Right atrium auricular region (tissue), 2 donors: ENCODE measurements around the gene RALGPS2. TPM values are rescaled to one million over a fixed set of nuclear protein-coding genes. Genes with fewer than 3 reads are reported as not detected.

ENCODE experiments used
- DNase-seq: peaks from one replicate; pipeline ENCODE4 v3.0.0-alpha.2; 2019; ENCODE audit warnings: low spot score
- H3K27ac ChIP-seq, 2 donors: fragments of 200-600 bp; sonication (generic); 1 replicate in 1 of 2; 2 replicates in 1 of 2; pipeline ENCODE4 v1.5.1; 2016 to 2019
- H3K27me3 ChIP-seq, 2 donors: fragments of 200-600 bp; sonication (generic); one replicate each; pipeline versions ENCODE4 v1.5.1 to v1.6.0; 2017 to 2019
- H3K36me3 ChIP-seq: fragments of 200-600 bp; sonication (generic); one replicate; pipeline ENCODE4 v1.5.1; 2016
- H3K4me1 ChIP-seq, 2 donors: fragments of 200-600 bp; sonication (generic); one replicate each; pipeline versions ENCODE4 v1.5.1 to v1.6.0; 2017 to 2019
- H3K4me3 ChIP-seq, 2 donors: fragments of 200-600 bp; sonication (generic); 1 replicate in 1 of 2; 2 replicates in 1 of 2; pipeline ENCODE4 v1.5.1; 2017 to 2019; ENCODE audit warnings: mild to moderate bottlenecking in 1 of 2, moderate library complexity in 1 of 2
- H3K9me3 ChIP-seq, 2 donors: fragments of 200-600 bp; sonication (generic); one replicate each; pipeline ENCODE4 v1.5.1; 2019
- total RNA-seq, 2 donors: library from RNA; depleted of rRNA; stranded (reverse); fragments of >200 nt; gene quantifications; one replicate each; pipeline ENCODE4 v1.1.0, GENCODE V29; 2016
- TF ChIP-seq, protein P1 (sequence below), 2 donors: fragments of 200-600 bp; sonication (generic); IDR thresholded peaks; one replicate each; pipeline ENCODE4 v1.5.1; 2019; ENCODE audit warnings: antibody characterized with exemption in 2 of 2

The RALGPS2 gene, protein sequence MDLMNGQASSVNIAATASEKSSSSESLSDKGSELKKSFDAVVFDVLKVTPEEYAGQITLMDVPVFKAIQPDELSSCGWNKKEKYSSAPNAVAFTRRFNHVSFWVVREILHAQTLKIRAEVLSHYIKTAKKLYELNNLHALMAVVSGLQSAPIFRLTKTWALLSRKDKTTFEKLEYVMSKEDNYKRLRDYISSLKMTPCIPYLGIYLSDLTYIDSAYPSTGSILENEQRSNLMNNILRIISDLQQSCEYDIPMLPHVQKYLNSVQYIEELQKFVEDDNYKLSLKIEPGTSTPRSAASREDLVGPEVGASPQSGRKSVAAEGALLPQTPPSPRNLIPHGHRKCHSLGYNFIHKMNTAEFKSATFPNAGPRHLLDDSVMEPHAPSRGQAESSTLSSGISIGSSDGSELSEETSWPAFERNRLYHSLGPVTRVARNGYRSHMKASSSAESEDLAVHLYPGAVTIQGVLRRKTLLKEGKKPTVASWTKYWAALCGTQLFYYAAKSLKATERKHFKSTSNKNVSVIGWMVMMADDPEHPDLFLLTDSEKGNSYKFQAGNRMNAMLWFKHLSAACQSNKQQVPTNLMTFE
- total RNA-seq = 10 to 100 TPM in 1 of 2 donors, 1 to 10 TPM in 1; 9.0 to 16.1 TPM

DNA sequence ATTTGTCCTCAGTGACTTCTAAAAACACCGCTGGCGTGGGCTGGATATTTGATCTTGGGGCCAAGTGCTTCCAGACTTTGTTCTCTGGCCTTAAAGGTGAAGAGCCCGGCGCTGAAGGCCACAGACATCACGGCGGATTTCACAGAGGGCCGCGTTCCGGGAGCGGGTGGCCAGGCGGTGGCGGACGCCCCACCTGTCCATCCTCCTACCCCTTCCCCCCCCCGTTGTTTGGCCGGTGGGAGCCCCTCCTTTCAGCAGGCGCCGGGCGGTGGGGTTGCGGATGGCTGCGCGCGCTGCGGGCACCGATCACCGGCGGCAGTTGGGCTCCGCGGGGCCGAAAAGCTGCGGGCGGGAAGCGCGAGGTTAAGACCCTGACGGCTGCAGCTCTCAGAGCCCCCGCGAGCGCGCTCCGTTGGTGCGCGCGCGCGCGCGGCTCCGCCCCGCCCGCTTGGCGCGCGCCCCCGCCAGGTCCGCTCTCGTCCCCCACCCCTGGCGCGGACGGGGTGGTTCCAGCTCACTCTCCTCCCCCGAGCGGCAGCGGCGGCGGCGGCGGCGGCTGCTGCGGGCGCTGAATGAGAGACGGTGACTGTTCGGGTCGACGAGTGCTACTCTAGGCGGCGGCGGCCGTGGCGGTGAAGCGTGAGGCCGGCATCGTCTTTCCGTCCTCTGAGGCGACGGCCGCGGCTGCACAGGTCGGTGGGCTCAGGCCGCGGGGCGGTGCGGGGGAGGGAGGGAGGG lies at the start of gene RALGPS2:
TSS of gene RALGPS2 (plus strand) at position 517 of the 738 bp plus-strand sequence. CDS start 51,521 bp downstream, outside the sequence.
- TF ChIP-seq, protein P1, sequence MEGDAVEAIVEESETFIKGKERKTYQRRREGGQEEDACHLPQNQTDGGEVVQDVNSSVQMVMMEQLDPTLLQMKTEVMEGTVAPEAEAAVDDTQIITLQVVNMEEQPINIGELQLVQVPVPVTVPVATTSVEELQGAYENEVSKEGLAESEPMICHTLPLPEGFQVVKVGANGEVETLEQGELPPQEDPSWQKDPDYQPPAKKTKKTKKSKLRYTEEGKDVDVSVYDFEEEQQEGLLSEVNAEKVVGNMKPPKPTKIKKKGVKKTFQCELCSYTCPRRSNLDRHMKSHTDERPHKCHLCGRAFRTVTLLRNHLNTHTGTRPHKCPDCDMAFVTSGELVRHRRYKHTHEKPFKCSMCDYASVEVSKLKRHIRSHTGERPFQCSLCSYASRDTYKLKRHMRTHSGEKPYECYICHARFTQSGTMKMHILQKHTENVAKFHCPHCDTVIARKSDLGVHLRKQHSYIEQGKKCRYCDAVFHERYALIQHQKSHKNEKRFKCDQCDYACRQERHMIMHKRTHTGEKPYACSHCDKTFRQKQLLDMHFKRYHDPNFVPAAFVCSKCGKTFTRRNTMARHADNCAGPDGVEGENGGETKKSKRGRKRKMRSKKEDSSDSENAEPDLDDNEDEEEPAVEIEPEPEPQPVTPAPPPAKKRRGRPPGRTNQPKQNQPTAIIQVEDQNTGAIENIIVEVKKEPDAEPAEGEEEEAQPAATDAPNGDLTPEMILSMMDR (IDR thresholded peaks at IDR 0.05) = no peak
- DNase-seq = no peak
- Histone ChIP-seq H3K36me3 (no peaks in the 10 kb centered on the region), H3K27ac (peak within 1 kb of the TSS; percentile 87 to 92), H3K4me1 (peaks cover 0 to 3% of the 10 kb centered on the region in 2 donors), H3K9me3 (no peaks in the 10 kb centered on the region), H3K27me3 (no peaks in the 10 kb centered on the region), H3K4me3 (peak within 1 kb of the TSS; percentile 84 to 89)

GRCh38 chr1:178679237-178679636 lies 45.8 kb upstream of the RALGPS2 start:
- no peaks in the 10 kb centered on the region for H3K36me3 ChIP-seq
- TF ChIP-seq, protein P1 (IDR thresholded peaks at IDR 0.05) = no peak
- H3K27ac ChIP-seq = no peak overlapping the region
- no peaks in the 10 kb centered on the region for H3K27me3 ChIP-seq
- no peak for DNase-seq
- no peak overlapping the region for H3K4me3 ChIP-seq
- H3K9me3 ChIP-seq = no peaks in the 10 kb centered on the region
- H3K4me1 ChIP-seq = no peaks in the 10 kb centered on the region

DNA sequence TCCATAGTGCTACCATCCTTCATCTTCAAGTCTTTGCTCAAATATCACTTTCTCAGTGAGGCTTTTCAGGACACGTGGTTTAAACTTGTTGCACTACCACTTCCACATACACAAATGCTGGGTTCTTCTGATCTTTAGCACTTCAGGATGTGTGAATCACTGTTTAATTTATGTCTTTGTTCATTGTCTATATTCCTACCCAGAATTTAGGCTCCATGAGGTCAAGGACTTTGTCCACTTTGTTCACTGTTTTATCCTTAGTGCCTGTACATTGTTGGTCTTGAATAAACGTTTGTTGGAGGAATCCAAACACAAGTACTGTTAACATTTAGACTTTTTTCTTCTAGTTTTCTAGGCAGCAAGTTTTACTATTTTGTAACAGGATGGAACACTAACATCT lies 42.6 kb upstream of the RALGPS2 start:
- Histone ChIP-seq H3K27ac (no peak overlapping the region), H3K27me3 (no peaks in the 10 kb centered on the region), H3K9me3 (no peaks in the 10 kb centered on the region), H3K4me1 (no peaks in the 10 kb centered on the region), H3K36me3 (no peaks in the 10 kb centered on the region), H3K4me3 (no peak overlapping the region)
- TF ChIP-seq, protein P1 (IDR thresholded peaks at IDR 0.05) = no peak
- DNase-seq = no peak

GRCh38 chr1:178682886-178683285 lies 42.2 kb upstream of the RALGPS2 start:
- no peak for DNase-seq
- Histone ChIP-seq H3K4me3 (no peak overlapping the region), H3K27ac (no peak overlapping the region), H3K9me3 (no peaks in the 10 kb centered on the region), H3K4me1 (no peaks in the 10 kb centered on the region), H3K27me3 (no peaks in the 10 kb centered on the region), H3K36me3 (no peaks in the 10 kb centered on the region)
- TF ChIP-seq, protein P1 (IDR thresholded peaks at IDR 0.05) = no peak

GRCh38 chr1:178683291-178683690 lies 41.8 kb upstream of the RALGPS2 start:
- no peaks in the 10 kb centered on the region for H3K4me1 ChIP-seq
- no peaks in the 10 kb centered on the region for H3K9me3 ChIP-seq
- no peak overlapping the region for H3K4me3 ChIP-seq
- DNase-seq = no peak
- H3K27me3 ChIP-seq = no peaks in the 10 kb centered on the region
- TF ChIP-seq, protein P1 (IDR thresholded peaks at IDR 0.05) = no peak
- no peaks in the 10 kb centered on the region for H3K36me3 ChIP-seq
- no peak overlapping the region for H3K27ac ChIP-seq
